ENCODE data around the gene RXFP3.

RXFP3 gene

GRCh38 chr5:33981408-33982162 lies 45.4 kb downstream of the RXFP3 start:
- no peak for DNase-seq (ENCODE audit: low read depth, low spot score)

GRCh38 chr5:33984178-33984577 lies 48.0 kb downstream of the RXFP3 start:
- DNase-seq (ENCODE audit: low read depth, low spot score) = no peak

GRCh38 chr5:33984671-33985124 lies 48.5 kb downstream of the RXFP3 start, which contains the start of gene SLC45A2:
Gene SLC45A2 (minus strand): TSS chr5:33984693. CDS start chr5:33984583, 110 bp downstream.
- no peak for DNase-seq (ENCODE audit: low read depth, low spot score)

GRCh38 chr5:33985447-33985846 lies 49.3 kb downstream of the RXFP3 start:
- DNase-seq (ENCODE audit: low read depth, low spot score) = no peak

All from activated naive CD8-positive, alpha-beta T cell treated with anti-CD3 and anti-CD28 coated beads, Interleukin-2, amount 50 U/mL, for 16 hours (primary cell).